GM18499 (cell line): ENCODE results near the gene ZNF417.
"Not testable (repeated sequence)": the region's sequence is repeated elsewhere in the genome, so short reads cannot be mapped to it uniquely, and the experiment has no call there.

ENCODE experiments used
- ATAC-seq: cut with Tn5 transposase; IDR thresholded peaks from one replicate; pipeline ENCODE4 v1.9.1; 2021; ENCODE audit warnings: moderate number of reproducible peaks; ENCODE audit not compliant: insufficient read depth, unreplicated experiment

The ZNF417 gene

DNA sequence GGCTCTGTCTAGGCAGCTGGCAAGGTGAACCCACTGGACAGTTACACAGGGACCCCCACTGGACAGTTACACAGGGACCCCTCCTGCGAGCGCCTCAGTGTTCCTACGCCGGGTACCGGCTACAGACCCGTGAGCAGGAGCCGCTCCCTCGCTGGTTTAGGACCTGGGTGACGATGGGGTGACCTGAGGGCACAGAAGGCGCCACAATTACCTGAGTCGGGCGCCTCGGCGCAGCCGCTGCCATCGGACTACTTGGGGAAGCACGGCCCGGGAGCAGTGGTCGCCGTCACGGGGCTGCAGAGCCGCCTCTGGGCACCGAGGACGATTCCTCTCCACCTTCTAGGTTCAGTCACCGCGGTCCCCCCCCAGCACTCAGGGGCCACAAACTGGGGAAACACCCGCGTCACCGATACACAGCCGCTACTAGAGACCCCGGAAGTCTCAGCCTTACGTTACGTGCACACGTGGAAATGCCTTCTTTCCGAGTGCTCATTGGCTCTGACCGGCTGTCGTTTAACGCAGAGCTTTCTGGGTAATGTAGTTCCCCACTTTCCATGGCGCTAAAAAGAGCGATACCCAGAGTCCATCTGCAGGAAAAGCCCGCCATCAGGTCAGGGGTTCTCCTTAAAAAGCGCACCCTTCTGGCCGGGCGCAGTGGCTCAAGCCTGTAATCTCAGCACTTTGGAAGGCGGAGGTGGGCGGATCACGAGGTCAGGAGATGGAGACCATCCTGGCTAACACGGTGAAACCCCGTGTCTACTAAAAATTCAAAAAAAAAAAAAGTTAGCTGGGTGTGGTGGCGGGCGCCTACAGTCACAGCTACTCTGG is at the start of gene ZNF417:
ZNF417 (minus strand) TSS at position 425 of the 828 bp plus-strand sequence; CDS start at position 244, 181 bp downstream.
- peak; percentile 82 for ATAC-seq

DNA sequence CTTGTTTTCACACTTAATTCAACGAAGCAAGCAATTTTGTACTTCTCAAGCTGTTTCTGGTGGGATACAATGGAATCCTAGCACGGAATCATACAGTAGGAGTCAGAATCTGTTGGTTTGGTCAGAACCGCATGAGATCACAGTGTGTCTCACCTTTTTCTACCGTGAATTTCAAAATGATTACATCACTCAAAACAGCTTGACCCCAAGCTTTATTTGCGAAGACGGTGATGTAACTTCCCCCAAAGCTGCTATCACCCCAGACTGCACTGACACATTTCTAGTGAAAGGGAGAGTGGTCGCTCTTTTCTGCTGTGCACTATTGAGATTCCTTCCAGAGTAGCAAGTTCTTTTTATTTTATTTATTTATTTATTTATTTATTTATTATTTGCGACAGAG is 48.4 kb upstream of the ZNF417 start:
- ATAC-seq: no peak

DNA sequence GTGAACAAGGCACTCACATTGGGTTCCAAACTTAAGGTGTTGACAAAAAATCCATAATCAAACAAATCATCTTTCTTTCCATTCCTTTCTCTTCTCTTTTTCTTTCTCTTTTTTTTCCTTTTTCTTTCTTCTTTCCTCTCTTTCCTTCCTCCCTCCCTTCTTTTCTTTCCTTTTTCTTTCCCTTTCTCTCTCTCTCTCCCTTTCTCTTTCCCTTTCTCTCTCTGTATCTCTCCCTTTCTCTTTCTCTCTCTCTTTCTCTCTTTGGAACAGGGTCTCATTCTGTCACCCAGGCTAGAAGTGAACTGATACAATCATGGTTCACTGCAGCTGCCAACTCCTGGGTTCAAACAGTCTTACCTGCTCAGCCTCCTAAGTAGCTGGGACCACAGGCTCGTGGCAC is 45.4 kb upstream of the ZNF417 start:
- no peak for ATAC-seq

DNA sequence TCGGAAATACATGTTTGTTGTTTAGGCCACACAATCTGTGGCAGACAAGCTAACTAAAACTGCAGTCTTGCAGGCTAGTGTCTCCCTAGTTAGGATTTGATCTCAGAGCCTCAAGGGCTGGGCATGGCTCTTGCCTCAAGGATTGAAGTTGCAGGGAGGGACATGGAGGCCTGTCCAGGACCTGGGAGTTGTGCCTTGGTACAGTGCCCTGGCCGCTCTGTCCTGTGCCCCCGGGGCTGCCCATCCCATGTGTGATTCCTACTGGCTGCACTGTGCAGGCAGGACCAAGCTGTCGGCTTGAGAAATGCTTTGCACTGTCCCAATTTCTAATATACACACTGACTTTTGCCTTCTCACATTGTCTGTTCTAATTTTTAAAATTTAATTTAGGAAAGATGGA is 38.6 kb upstream of the ZNF417 start:
- ATAC-seq: no peak

DNA sequence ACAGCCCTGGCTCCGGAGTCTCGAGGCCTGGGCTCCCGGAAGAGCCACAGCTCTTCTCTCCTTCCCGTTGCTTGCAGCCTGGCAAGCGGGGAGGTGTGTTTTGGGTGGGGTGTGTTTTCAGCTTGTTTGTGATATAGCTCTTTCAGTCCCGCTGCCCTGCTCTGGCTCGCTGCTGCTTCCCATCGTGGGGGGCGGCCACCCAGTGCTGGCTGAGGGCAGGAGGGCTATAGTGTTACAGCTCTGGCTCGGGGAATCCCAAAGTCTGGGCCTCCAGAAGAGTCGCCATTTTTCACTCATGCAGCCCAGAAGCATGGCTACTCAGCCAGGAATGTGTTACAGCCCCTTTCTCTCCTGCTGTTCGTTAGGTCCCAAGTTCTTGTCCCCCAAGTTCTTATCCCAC is 33.3 kb upstream of the ZNF417 start:
- ATAC-seq: no peak

DNA sequence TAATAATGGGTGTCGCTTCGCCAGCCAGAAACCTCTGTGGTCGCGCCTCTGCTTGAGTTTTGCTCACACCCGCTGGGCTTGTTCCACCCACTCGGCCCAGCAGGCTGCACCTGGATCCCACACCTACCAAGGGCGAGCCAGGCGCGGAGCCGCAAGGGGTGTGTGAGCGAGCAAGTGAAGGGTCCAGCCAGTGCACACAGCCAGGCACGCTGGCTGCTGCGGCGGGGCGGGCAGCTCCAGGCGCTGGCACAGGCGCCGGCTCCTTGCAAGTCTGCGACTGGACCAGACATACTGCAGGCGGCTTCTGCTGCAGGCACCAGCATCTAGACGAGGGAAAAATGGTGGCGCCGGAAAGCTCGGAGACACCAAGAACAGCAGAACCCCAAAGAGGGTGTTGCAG is 32.9 kb upstream of the ZNF417 start:
- ATAC-seq: no peak

DNA sequence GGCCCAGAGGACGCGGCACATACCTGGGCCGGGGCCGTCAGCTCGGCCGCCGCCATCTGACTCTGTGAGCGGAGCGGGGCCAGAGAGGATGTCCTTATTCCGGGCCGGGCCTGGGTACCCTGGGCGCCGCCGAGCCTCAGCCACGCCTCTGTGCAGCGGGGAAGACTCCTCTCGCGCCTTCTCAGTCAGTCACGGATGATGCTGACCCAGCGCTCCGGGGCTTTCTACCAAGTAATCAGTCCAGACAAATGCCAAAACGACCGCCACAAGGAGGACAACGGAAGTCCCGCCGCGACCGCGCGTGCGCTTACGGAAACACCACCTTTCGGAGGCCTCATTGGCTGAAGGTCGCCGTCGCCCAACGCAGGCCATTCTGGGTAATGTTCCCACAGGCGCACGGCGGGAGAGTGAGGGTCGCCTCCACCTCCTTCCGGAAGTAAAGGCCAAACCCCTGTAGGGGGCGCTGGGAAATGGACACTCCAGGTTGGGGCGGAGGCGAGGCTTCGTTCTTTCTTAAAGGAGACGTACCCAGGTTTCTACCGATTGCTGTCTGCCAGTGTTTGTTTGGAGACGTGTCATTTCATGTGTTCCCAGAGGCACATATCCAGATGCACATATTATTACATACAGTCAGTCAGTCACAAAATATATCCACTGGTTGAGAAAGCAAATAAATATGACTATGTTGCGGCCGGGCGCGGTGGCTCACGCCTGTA is 31.2 kb upstream of the ZNF417 start, which contains the start of gene ZNF256:
ZNF256 (minus strand) TSS at position 288 of the 716 bp plus-strand sequence; CDS start at position 56, 232 bp downstream.
- ATAC-seq: no peak

DNA sequence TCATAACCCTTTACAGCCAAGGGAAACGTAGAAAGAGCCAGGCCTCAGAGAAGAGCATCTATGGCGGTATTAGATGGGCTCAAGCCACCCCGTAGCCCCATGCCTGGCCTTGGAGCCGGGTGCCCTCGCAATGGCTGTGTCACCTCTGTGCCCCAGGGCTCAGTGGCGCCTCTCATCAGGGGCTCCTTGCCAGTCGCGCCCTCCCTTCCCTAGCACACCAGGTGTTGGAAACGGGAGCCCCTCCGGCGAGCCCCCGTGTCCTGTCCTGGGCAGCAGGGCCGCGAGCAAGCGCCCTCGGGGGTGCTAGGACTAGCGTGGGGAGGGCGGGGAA is 30.7 kb upstream of the ZNF417 start:
- ATAC-seq: no peak

DNA sequence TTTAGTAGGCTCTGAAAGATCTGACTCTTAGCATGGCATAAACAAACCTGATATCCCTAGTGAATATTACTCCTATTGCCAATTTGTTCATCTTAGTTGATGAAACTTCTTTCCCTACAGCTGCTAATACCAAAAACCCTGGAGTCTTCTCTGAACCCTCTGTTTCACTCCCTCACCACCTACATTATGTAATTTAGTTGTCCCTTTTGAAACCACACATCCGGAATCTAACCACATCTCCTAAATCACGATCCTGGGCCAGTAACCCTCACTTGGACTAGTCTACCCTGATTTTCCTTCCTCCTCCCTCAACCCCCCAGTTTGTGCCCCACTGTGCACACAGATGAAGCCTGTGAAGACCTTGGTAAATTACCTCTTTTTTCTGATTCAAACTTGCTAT is 29.9 kb upstream of the ZNF417 start:
- ATAC-seq: no peak

DNA sequence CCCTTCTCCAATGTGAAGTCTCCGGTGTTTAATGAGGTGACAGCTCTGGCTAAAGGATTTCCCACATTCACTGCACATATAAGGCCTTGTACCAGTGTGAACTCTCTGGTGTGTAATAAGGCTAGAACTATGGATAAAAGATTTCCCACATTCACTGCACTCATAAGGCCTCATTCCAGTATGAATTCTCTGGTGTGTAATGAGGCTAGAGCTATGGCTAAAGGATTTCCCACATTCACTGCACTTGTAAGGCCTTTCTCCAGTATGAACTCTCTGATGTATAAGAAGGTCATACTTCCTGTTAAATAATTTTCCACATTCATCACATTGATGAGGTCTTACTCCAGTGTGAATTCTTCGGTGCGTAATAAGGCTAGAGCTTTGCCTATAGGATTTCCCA is 25.2 kb upstream of the ZNF417 start:
- ATAC-seq: no peak

DNA sequence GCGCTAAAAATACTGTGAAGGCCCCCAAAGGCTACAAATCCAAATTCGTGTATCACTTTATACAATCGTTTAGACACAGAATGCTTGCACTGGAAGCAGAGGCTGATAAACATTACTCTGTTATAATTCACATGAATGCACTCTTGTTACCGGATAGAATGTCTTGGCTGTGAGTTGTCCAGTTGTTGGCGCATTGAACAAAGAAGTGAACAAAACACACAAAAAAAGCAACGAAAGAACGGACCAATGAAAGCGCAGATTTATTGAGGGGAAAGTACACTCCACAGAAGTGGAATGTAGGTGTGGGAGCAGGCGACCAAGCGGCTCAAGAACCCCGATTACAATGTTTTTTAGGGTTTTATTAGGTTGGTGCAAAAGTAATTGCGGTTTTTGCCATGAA is 19.3 kb upstream of the ZNF417 start:
- no peak for ATAC-seq

DNA sequence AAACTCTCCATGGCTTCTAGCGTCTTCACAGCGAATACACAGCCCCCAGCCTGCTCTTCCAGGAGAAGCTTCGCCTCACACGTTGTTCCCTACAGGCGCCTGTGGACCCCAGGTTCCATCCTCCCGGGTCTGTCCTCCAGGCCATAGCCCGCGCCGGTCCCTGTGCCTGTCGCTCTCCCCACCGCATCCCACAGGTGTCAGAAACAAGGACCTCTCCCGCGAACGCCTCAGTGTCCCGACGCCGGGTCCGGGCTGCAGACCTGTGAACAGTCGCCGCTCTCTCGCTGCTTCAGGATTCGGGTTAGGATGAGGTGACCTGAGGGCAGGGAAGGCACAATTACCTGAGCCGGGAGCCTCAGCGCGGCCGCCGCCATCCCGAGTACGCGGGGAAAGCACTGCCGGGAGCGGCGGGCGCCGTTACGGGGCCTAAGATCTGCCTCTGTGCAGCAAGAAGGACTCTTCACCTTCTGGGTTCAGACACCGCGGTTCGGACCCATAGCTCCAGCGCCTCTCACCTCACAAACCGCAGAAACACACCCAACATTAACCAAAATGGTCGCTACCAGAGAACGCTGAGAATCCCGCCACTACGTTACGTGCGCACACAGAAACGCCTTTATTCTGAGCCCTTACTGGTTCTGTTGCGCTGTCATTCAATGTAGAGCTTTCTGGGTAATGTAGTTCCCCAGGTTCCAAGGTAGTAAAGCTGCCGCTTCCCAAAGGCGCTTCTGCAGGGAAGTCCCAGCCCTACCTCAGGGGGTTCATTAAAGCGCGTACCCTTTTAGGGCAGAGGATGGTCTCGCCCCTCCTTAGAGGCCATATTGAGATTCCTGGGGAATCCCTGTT is 18.7 kb upstream of the ZNF417 start, which contains the start of gene ZNF418:
ZNF418 (minus strand) TSS at position 583 of the 846 bp plus-strand sequence. CDS start 1,580 bp downstream, outside the sequence.
- ATAC-seq: no peak

DNA sequence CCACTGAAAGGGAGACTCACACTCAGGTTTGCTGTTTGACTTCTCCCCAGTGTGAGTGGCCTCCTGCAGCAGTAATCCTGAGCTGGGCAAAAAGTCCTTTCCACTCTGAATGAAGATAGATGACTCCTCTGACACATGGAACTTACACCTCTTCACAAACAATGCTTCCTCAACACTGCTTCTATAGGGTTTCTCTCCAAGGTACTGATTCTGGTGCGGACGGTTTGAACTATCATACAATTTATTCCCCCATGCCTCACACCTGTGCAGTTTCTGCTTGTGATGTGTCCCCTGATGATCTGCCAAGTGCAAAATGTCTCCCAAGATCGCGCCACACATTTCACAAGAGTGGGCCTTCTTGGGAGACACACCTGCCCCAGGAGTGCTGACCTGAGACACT is 11.2 kb upstream of the ZNF417 start:
- ATAC-seq: no peak

DNA sequence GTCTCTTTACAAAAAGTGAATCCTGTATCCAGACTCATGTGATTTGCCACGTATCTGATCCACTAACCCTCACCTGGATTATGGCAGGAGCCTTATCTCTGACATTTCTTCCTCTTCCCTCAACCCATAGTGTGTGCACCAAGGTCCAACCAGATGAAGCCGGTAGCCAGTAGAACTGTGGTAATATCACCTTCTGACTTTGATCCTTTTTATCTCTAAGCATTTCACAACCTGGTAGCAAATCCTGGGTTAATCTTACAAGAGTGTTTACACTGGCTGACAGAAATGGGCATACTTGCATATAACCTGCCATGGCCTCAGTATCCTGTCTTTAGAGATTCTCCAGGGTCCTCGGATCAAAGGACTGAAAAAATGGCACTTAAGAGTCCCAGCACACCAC is 1.9 kb downstream of the ZNF417 start:
- ATAC-seq: no peak

DNA sequence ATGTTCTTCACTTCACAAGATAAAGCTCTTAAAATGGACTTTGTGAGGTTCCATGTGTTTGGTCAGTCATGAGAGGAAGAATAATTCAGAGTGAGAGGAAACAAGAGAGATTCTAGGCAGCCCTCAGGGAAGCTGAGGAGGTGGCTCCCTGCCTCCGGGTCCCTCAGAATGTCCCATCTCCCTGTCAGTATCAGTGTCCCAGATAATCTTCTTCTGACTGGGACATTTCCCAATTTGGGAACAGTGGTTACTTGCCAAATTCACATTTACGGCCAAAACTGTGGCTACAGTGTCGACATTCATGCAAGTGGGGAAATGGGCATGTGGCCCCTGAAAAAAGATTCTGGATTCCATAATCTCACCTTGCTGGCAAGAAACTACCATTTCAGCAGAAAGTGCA is 9.0 kb downstream of the ZNF417 start:
- ATAC-seq: no peak

DNA sequence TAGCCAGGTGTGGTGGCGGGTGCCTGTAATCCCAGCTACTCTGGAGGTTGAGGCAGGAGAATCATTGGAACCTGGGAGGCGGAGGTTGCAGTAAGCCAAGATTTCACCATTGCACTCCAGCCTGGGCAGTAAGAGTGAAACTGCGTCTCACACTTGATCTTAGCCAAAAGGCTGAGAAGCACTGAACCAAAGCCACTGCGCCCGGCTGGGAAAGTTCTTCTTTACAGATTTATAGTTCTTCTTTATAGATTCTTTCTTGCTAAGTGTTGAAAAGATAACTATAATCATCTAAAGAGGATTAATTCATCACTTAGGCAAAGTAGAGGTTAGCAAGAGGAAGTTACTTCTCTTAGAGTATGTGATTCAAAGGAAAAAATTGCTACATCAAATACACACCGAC is 11.1 kb downstream of the ZNF417 start:
- ATAC-seq: no peak

DNA sequence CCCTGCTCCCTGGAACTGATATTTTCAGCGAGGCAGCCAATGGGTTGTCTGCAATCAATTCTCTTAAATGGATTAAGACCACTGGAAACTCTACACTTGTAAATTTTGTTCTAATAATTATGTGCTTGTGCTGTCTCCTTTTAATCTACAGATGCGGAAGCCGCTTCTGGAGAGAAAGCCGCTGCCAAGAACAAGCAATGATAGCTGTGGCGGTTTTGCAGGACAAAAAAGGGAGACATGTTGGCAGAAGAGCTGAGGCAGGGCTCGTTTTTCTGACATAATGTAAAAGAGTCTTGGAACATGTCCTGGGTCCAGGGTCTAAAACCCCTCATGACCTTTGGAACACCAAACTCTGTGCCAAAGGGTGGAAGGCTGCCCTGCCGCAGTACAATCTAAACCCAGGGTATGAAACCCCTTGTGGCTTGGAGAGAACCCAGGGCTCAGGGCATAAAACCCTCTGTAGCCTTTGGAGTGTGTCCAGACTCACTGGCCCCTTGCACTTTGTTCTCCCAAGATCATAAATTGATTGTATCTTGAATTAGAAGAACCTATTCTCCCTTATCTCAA is 12.7 kb downstream of the ZNF417 start:
- ATAC-seq: no peak

DNA sequence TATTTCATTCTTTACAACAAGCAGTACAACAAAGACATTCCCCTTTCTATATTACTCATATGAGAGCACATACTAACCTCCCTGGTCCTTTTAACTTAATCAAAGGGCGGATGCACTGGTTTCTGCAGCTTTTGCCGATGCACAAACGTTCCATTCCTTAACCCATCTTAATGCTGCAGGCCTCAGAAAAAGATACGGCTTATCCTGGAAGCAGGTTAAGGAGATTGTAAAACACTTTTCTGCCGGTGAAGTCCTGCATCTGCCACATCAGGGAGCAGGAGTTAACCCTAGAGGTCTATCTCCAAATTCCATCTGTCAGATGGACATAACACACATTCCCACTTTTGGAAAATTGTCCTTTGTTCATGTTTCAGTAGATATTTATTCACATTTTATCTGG is 16.1 kb downstream of the ZNF417 start:
- no peak for ATAC-seq

DNA sequence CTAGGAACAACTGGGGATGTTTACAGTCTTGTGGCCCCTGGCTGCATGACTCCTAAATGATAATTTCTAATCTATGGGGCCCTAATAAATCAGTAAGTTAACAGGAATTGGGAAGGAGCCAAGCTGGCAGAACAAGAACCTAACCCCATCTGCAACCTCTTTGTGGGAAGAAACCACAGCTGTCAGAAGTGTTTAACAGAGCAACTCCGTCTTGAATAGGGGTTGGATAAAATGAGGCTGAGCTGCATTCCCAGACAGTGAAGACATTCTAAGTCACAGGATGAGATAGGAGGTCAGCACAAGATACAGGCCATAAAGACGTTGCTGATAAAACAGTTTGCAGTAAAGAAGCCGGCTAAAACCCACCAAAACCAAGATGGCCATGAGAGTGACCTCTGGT is 25.7 kb downstream of the ZNF417 start:
- ATAC-seq: not testable (repeated sequence)

DNA sequence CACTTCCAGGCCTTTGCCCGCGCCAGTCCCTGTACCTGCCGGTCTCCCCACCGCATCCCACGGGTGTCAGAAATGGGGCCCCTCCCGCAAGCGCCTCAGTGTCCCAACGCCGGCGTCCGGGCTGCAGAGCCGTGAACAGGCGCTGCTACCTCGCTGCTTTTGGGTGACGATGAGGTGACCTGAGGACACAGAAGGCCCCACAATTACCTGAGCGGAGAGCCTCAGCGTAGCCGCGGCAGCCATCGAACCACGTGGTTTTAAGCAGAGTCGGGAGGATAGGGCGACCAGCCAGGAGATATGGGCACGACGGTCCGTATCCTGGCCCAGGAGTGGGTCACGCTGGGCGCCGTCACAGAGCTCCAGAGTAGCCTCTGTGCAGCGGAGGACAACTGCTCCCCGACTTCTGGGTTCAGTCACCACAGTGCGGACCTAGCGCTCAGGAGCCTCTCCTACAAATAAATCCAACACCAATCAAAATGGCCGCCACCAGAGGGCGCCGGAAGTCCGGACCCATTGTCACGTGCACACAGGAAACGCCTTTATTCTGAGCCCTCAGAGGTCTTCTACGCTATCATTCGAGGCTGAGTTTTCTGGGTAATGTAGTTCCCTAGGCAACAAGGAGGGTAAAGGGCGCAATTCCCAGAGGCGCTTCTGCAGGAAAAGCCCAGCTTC is 27.7 kb downstream of the ZNF417 start, which contains the start of gene ZNF814:
ZNF814 (minus strand) TSS at position 478 of the 672 bp plus-strand sequence; CDS start at position 243, 235 bp downstream.
- peak; percentile 82 for ATAC-seq
